HG03039 (cell line): ENCODE measurements around the gene PNLDC1.
"Not testable (repeated sequence)": the region's sequence is repeated elsewhere in the genome, so short reads cannot be mapped to it uniquely, and the experiment has no call there.

Source experiments
- ATAC-seq: cut with Tn5 transposase; IDR thresholded peaks from one replicate; pipeline ENCODE4 v1.9.1; 2021; ENCODE audit warnings: mild to moderate bottlenecking, moderate library complexity; ENCODE audit not compliant: unreplicated experiment

Gene PNLDC1

GRCh38 chr6:159819098-159819497 lies 19.0 kb downstream of the PNLDC1 start:
- ATAC-seq, result no peak

GRCh38 chr6:159819932-159820640 lies 20.0 kb downstream of the PNLDC1 start:
- ATAC-seq, result no peak

GRCh38 chr6:159821122-159821521 lies 21.0 kb downstream of the PNLDC1 start:
- no peak for ATAC-seq

- ATAC-seq, result no peak
These were observed 21.6 kb downstream of the PNLDC1 start for GRCh38 chr6:159821726-159822125.

- no peak for ATAC-seq
These were observed 23.9 kb downstream of the PNLDC1 start for GRCh38 chr6:159823953-159824352.

- ATAC-seq, result not testable (repeated sequence)
These were observed 24.6 kb downstream of the PNLDC1 start for GRCh38 chr6:159824690-159825089.

GRCh38 chr6:159826004-159826403 lies 25.9 kb downstream of the PNLDC1 start:
- no peak for ATAC-seq

GRCh38 chr6:159826968-159827647 lies 27.0 kb downstream of the PNLDC1 start:
- ATAC-seq, result no peak

GRCh38 chr6:159828074-159828473 lies 28.0 kb downstream of the PNLDC1 start:
- no peak for ATAC-seq

- ATAC-seq, result no peak
These were observed 29.4 kb downstream of the PNLDC1 start for GRCh38 chr6:159829526-159829925.

GRCh38 chr6:159830501-159831372 lies 30.7 kb downstream of the PNLDC1 start:
- no peak for ATAC-seq

GRCh38 chr6:159831373-159831679 lies 31.2 kb downstream of the PNLDC1 start:
- ATAC-seq, result no peak

- ATAC-seq, result no peak
These were observed 32.9 kb downstream of the PNLDC1 start for GRCh38 chr6:159832946-159833345.

GRCh38 chr6:159833556-159833955 lies 33.5 kb downstream of the PNLDC1 start:
- ATAC-seq, result no peak

- no peak for ATAC-seq
These were observed 34.0 kb downstream of the PNLDC1 start for GRCh38 chr6:159833997-159834603.

- ATAC-seq, result no peak
These were observed 36.8 kb downstream of the PNLDC1 start for GRCh38 chr6:159836718-159837490.

- ATAC-seq, result no peak
These were observed 37.4 kb downstream of the PNLDC1 start for GRCh38 chr6:159837511-159837910.

GRCh38 chr6:159838020-159838744 lies 38.1 kb downstream of the PNLDC1 start:
- no peak for ATAC-seq

- ATAC-seq, result no peak
These were observed 42.0 kb downstream of the PNLDC1 start for GRCh38 chr6:159842035-159842434.
